GM12878 (cell line): ENCODE measurements around the gene REST. TPM values are rescaled to one million over a fixed set of nuclear protein-coding genes. Genes with fewer than 3 reads are reported as not detected.

Source experiments
- CHD2 ChIP-seq: IDR thresholded peaks from 2 replicates; pipeline ENCODE4 v1.6.1; 2011; ENCODE audit warnings: low read depth, low read length, improper control_type of control experiment, borderline replicate concordance
- CREM ChIP-seq: IDR thresholded peaks from 2 replicates; pipeline ENCODE4 v1.6.1; 2014; ENCODE audit warnings: antibody characterized with exemption, low read depth
- EP300 ChIP-seq, 2 experiments: fragments of 150-350 bp in 1 of 2; IDR thresholded peaks; 2 replicates each; pipeline ENCODE4 v1.6.1; 2011 to 2012; ENCODE audit warnings: low read depth in 2 of 2, low read length in 2 of 2, borderline replicate concordance in 1 of 2, improper control_type of control experiment in 1 of 2, inconsistent platforms in 1 of 2; ENCODE audit not compliant: control insufficient read depth in 1 of 2
- GATAD2B ChIP-seq: fragments of 450-650 bp; conservative IDR thresholded peaks from 2 replicates; pipeline ENCODE4 v1.6.1; 2017; ENCODE audit warnings: low read depth, mild to moderate bottlenecking, moderate library complexity
- IKZF2 ChIP-seq, 2 experiments: fragments of 450-650 bp; IDR thresholded peaks; 2 replicates each; pipeline ENCODE4 v1.6.1; 2017; ENCODE audit warnings: mild to moderate bottlenecking in 2 of 2, moderate library complexity in 2 of 2
- MEF2A ChIP-seq: IDR thresholded peaks from 2 replicates; pipeline ENCODE4 v1.6.1; 2011; ENCODE audit warnings: low read depth, mild to moderate bottlenecking, low read length, moderate library complexity; ENCODE audit not compliant: insufficient read depth
- MXI1 ChIP-seq: fragments of 150-350 bp; IDR thresholded peaks from 2 replicates; pipeline ENCODE4 v1.6.1; 2011; ENCODE audit warnings: low read depth, mild to moderate bottlenecking, inconsistent platforms, low read length, improper control_type of control experiment
- PAX8 ChIP-seq: fragments of 450-650 bp; IDR thresholded peaks from 2 replicates; pipeline ENCODE4 v1.6.1; 2017; ENCODE audit warnings: mild to moderate bottlenecking, moderate library complexity
- PBX3 ChIP-seq: IDR thresholded peaks from 2 replicates; pipeline ENCODE4 v1.6.1; 2011; ENCODE audit warnings: mild to moderate bottlenecking, low read depth, low read length, moderate library complexity; ENCODE audit not compliant: insufficient replicate concordance
- POLR2AphosphoS5 ChIP-seq: IDR thresholded peaks from 2 replicates; pipeline ENCODE4 v1.6.1; 2011; ENCODE audit warnings: mild to moderate bottlenecking, low read length, inconsistent platforms
- SKIL ChIP-seq: fragments of 450-650 bp; IDR thresholded peaks from 2 replicates; pipeline ENCODE4 v1.6.1; 2017; ENCODE audit warnings: mild to moderate bottlenecking, low read depth, inconsistent platforms; ENCODE audit not compliant: poor library complexity, severe bottlenecking
- SUZ12 ChIP-seq: fragments of 200-600 bp; sonication (generic); IDR thresholded peaks from one replicate; pipeline ENCODE4 v1.6.1; 2018; ENCODE audit warnings: antibody characterized with exemption, mild to moderate bottlenecking; ENCODE audit not compliant: unreplicated experiment
- TAF1 ChIP-seq: IDR thresholded peaks from 2 replicates; pipeline ENCODE4 v1.6.1; 2011; ENCODE audit warnings: mild to moderate bottlenecking, low read depth, low read length, borderline replicate concordance
- ZBTB11 ChIP-seq: fragments of 450-650 bp; formaldehyde crosslinking; IDR thresholded peaks from 2 replicates; pipeline ENCODE4 v1.5.0; 2022; ENCODE audit warnings: mild to moderate bottlenecking, missing genetic modification characterization
- ZNF207 ChIP-seq: fragments of 450-650 bp; IDR thresholded peaks from 2 replicates; pipeline ENCODE4 v1.6.1; 2014; ENCODE audit warnings: antibody characterized with exemption, mild to moderate bottlenecking, borderline replicate concordance
- polyA plus RNA-seq, 11 experiments: library from polyadenylated mRNA; depleted of rRNA in 4 of 11; unstranded in 6 of 11; stranded (reverse) in 5 of 11; fragments of >200 nt; fragmentation: Nextera tagmentation in 4 of 11; fragmentation: Illumina TruSeq in 1 of 11; extraction: Ambion mirVana in 4 of 11; extraction: Trizol in 1 of 11; gene quantifications; 1 replicate in 1 of 11; 2 replicates in 10 of 11; pipeline versions ENCODE4 v1.2.1 to v1.2.3, GENCODE V29; 2011 to 2016; ENCODE audit warnings: inconsistent platforms in 2 of 11, missing spikeins in 2 of 11, low read depth in 1 of 11
- total RNA-seq, 4 experiments: library from RNA; depleted of rRNA in 3 of 4; stranded (reverse); fragments of >200 nt in 3 of 4; fragmentation: Illumina TruSeq in 1 of 4; extraction: Trizol in 1 of 4; gene quantifications; 2 replicates each; pipeline versions ENCODE4 v1.2.1 to v1.2.3, GENCODE V29; 2013 to 2021

Gene REST
- total and polyA plus RNA-seq, 10 of the 15 experiments (the other 5 are each of a cell fraction or from before 2014, with no cell fraction given), result 3.7 to 36.3 (median 20.4) TPM

- TF ChIP-seq PBX3 (no peak), EP300 (IDR thresholded peaks at IDR 0.05; ENCODE audit: borderline replicate concordance in 1 of 2, control insufficient read depth in 1 of 2, low read depth in 2 of 2, low read length in 2 of 2) (0 out of 4 replicates have a peak, but pooled peaks of 1 of the 2 experiments have one; percentile 15), SKIL (peak; percentile 48), SUZ12 (no peak), MEF2A (0 out of 2 replicates have a peak, but pooled peaks have one; percentile 18), POLR2AphosphoS5 (peak; percentile 97), MXI1 (peak; percentile 73), ZBTB11 (CRISPR knock-in tag) (no peak), GATAD2B (peak; percentile 72), PAX8 (no peak), ZNF207 (peak; percentile 17; the same call in 1 of the 2 replicates), CHD2 (peak; percentile 99), TAF1 (peak; percentile 74; the same call in 1 of the 2 replicates), IKZF2 (IDR thresholded peaks at IDR 0.05) (peak; percentile 44 to 71), CREM (peak; percentile 12; the same call in 1 of the 2 replicates)
These were observed 69.8 kb downstream of the REST start, which contains the start of gene NOA1 (continued) for GRCh38 chr4:56977321-56978012.
